IMR-90 (cell line): ENCODE results near the gene IFT74. TPM values are rescaled to one million over a fixed set of nuclear protein-coding genes. Genes with fewer than 3 reads are reported as not detected.

ENCODE experiments used
- ATAC-seq: fragments of 200-7000 bp; cut with Tn5 transposase; 2 replicates; pipeline ENCODE4 v1.9.1; 2020; ENCODE audit warnings: low read depth, mild to moderate bottlenecking, moderate library complexity
- BruUV-seq: library from RNA; stranded (reverse); fragments of 400-500 nt; replicated peaks from 2 replicates; lab custom pipeline; 2021; lab: Mats Ljungman, UMichigan
- CTCF ChIA-PET: fragments of 300-600 bp; formaldehyde crosslinking; extraction: SDS; loops from one replicate; lab custom pipeline; 2021; ENCODE audit warnings: antibody characterized with exemption; lab: Yijun Ruan, JAX
- POLR2A ChIA-PET: fragments of 300-600 bp; sonication (Branson Sonifier 250); formaldehyde crosslinking; loops from one replicate; lab custom pipeline; 2022; ENCODE audit warnings: antibody characterized with exemption; ENCODE audit not compliant: unreplicated experiment; lab: Charles Lee
- DNase-seq: peaks from one replicate; pipeline ENCODE4 v3.0.0; 2013
- H2AFZ ChIP-seq: replicated peaks from 2 replicates; pipeline ENCODE3; 2013; ENCODE audit warnings: low read length, mild to moderate bottlenecking; ENCODE audit not compliant: poor library complexity
- H2AK5ac ChIP-seq: 2 replicates; pipeline ENCODE4 v1.6.1; 2013; ENCODE audit warnings: low read depth, low read length, inconsistent platforms
- H2AK9ac ChIP-seq: replicated peaks from 2 replicates; pipeline ENCODE3; 2013; ENCODE audit warnings: mild to moderate bottlenecking, low read depth, low read length, moderate library complexity; ENCODE audit not compliant: poor library complexity
- H2BK120ac ChIP-seq: 2 replicates; pipeline ENCODE4 v1.6.1; 2013; ENCODE audit warnings: low read depth, low read length, inconsistent platforms
- H2BK15ac ChIP-seq: 3 replicates; pipeline ENCODE4 v1.6.1; 2013; ENCODE audit warnings: low read depth, low read length, inconsistent platforms
- H2BK20ac ChIP-seq: 2 replicates; pipeline ENCODE4 v1.6.1; 2013; ENCODE audit warnings: low read depth, mild to moderate bottlenecking, inconsistent platforms, low read length, moderate library complexity
- H2BK5ac ChIP-seq: 2 replicates; pipeline ENCODE4 v1.6.1; 2013; ENCODE audit warnings: mild to moderate bottlenecking, low read depth, low read length, inconsistent platforms; ENCODE audit not compliant: poor library complexity, severe bottlenecking
- H3K14ac ChIP-seq: replicated peaks from 2 replicates; pipeline ENCODE4 v1.6.1; 2013; ENCODE audit warnings: low read depth, low read length, inconsistent platforms
- H3K18ac ChIP-seq: 2 replicates; pipeline ENCODE4 v1.6.1; 2013; ENCODE audit warnings: low read depth, low read length, control low read depth
- H3K23ac ChIP-seq: 2 replicates; pipeline ENCODE4 v1.6.1; 2013; ENCODE audit warnings: low read depth, low read length, inconsistent platforms
- H3K27ac ChIP-seq: 2 replicates; pipeline ENCODE4 v1.5.1; 2013; ENCODE audit warnings: mild to moderate bottlenecking, control low read depth, low read length; ENCODE audit not compliant: insufficient read depth
- H3K27me3 ChIP-seq: 2 replicates; pipeline ENCODE4 v1.6.1; 2013; ENCODE audit warnings: low read length; ENCODE audit not compliant: control insufficient read depth, insufficient read depth
- H3K36me3 ChIP-seq: 2 replicates; pipeline ENCODE4 v1.6.1; 2013; ENCODE audit warnings: low read length, mixed read lengths; ENCODE audit not compliant: control insufficient read depth, insufficient read depth
- H3K4ac ChIP-seq: 2 replicates; pipeline ENCODE4 v1.6.1; 2013; ENCODE audit warnings: low read depth, low read length, inconsistent platforms
- H3K4me1 ChIP-seq: 2 replicates; pipeline ENCODE4 v1.6.1; 2013; ENCODE audit warnings: low read length, mixed read lengths; ENCODE audit not compliant: control insufficient read depth, insufficient read depth
- H3K4me2 ChIP-seq: 2 replicates; pipeline ENCODE4 v1.6.1; 2013; ENCODE audit warnings: low read depth, mild to moderate bottlenecking, control low read depth, low read length, moderate library complexity
- H3K4me3 ChIP-seq: 2 replicates; pipeline ENCODE4 v1.5.1; 2013; ENCODE audit warnings: low read depth, mild to moderate bottlenecking, control low read depth, low read length, moderate library complexity; ENCODE audit not compliant: insufficient read depth
- H3K56ac ChIP-seq: 2 replicates; pipeline ENCODE4 v1.6.1; 2013; ENCODE audit warnings: low read length, inconsistent platforms; ENCODE audit not compliant: insufficient read depth; ENCODE audit errors: extremely low read depth
- H3K79me1 ChIP-seq, 2 experiments: 2 replicates each; pipeline ENCODE4 v1.6.1; 2013; ENCODE audit warnings: low read length in 2 of 2, inconsistent platforms in 1 of 2, low read depth in 1 of 2
- H3K9ac ChIP-seq: 2 replicates; pipeline ENCODE4 v1.6.1; 2013; ENCODE audit warnings: low read depth, low read length, control low read depth
- H3K9me1 ChIP-seq: 2 replicates; pipeline ENCODE4 v1.6.1; 2013; ENCODE audit warnings: low read length, inconsistent platforms; ENCODE audit not compliant: insufficient read depth
- H3K9me3 ChIP-seq: 2 replicates; pipeline ENCODE4 v1.6.1; 2013; ENCODE audit warnings: low read length; ENCODE audit not compliant: control insufficient read depth, insufficient read depth
- H4K20me1 ChIP-seq: 2 replicates; pipeline ENCODE4 v1.6.1; 2013; ENCODE audit warnings: low read length, inconsistent platforms; ENCODE audit not compliant: insufficient read depth
- H4K5ac ChIP-seq: 2 replicates; pipeline ENCODE4 v1.6.1; 2013; ENCODE audit warnings: mild to moderate bottlenecking, low read depth, low read length, control low read depth
- H4K8ac ChIP-seq, 2 experiments: 2 replicates each; pipeline ENCODE4 v1.6.1; 2013; ENCODE audit warnings: low read depth in 2 of 2, low read length in 2 of 2, control low read depth in 1 of 2, inconsistent platforms in 1 of 2
- H4K91ac ChIP-seq: 2 replicates; pipeline ENCODE4 v1.6.1; 2013; ENCODE audit warnings: low read depth, low read length, inconsistent platforms; ENCODE audit not compliant: insufficient read depth
- BHLHE40 ChIP-seq: fragments of 150-350 bp; IDR thresholded peaks from 2 replicates; pipeline ENCODE4 v1.6.1; 2016; ENCODE audit warnings: mild to moderate bottlenecking, low read depth, low read length
- CEBPB ChIP-seq: IDR thresholded peaks from 2 replicates; pipeline ENCODE4 v1.6.1; 2012; ENCODE audit warnings: low read depth, low read length, improper control_type of control experiment
- CHD1 ChIP-seq: IDR thresholded peaks from 2 replicates; pipeline ENCODE4 v1.6.1; 2012; ENCODE audit warnings: low read depth, low read length, improper control_type of control experiment
- CTCF ChIP-seq: conservative IDR thresholded peaks from 2 replicates; pipeline ENCODE4 v1.5.1; 2012; ENCODE audit warnings: mild to moderate bottlenecking, low read depth, low read length, improper control_type of control experiment
- ELK1 ChIP-seq: fragments of 150-350 bp; IDR thresholded peaks from 2 replicates; pipeline ENCODE4 v1.6.1; 2016; ENCODE audit warnings: low read depth, mild to moderate bottlenecking, low read length, moderate library complexity, borderline replicate concordance
- FOS ChIP-seq: fragments of 150-350 bp; IDR thresholded peaks from 2 replicates; pipeline ENCODE4 v1.6.1; 2016; ENCODE audit warnings: low read depth, low read length
- MAFK ChIP-seq: IDR thresholded peaks from 2 replicates; pipeline ENCODE4 v1.6.1; 2012; ENCODE audit warnings: low read depth, low read length, improper control_type of control experiment
- MAZ ChIP-seq: IDR thresholded peaks from 2 replicates; pipeline ENCODE4 v1.6.1; 2012; ENCODE audit warnings: low read depth, mild to moderate bottlenecking, low read length, improper control_type of control experiment, moderate library complexity, borderline replicate concordance
- MXI1 ChIP-seq: IDR thresholded peaks from 2 replicates; pipeline ENCODE4 v1.6.1; 2012; ENCODE audit warnings: low read depth, mild to moderate bottlenecking, low read length, moderate library complexity, borderline replicate concordance
- NFE2L2 ChIP-seq: fragments of 150-350 bp; IDR thresholded peaks from 2 replicates; pipeline ENCODE4 v1.6.1; 2016; ENCODE audit warnings: low read depth, mild to moderate bottlenecking, low read length
- POLR2A ChIP-seq: IDR thresholded peaks from 2 replicates; pipeline ENCODE4 v1.6.1; 2012; ENCODE audit warnings: mild to moderate bottlenecking, low read depth, low read length
- RAD21 ChIP-seq: IDR thresholded peaks from 2 replicates; pipeline ENCODE4 v1.6.1; 2012; ENCODE audit warnings: low read length, improper control_type of control experiment
- RCOR1 ChIP-seq: IDR thresholded peaks from 2 replicates; pipeline ENCODE4 v1.6.1; 2012; ENCODE audit warnings: mild to moderate bottlenecking, low read length, improper control_type of control experiment; ENCODE audit not compliant: insufficient replicate concordance
- RFX5 ChIP-seq: IDR thresholded peaks from 2 replicates; pipeline ENCODE4 v1.8.0; 2012; ENCODE audit warnings: low read depth, mild to moderate bottlenecking, low read length, moderate library complexity
- SMC3 ChIP-seq: fragments of 150-350 bp; IDR thresholded peaks from 2 replicates; pipeline ENCODE4 v1.6.1; 2016; ENCODE audit warnings: low read depth, mild to moderate bottlenecking, antibody characterized with exemption, low read length, moderate library complexity
- USF2 ChIP-seq: fragments of 150-350 bp; IDR thresholded peaks from 2 replicates; pipeline ENCODE4 v1.6.1; 2017; ENCODE audit warnings: mild to moderate bottlenecking, antibody characterized with exemption, low read length, low read depth
- WGBS, 2 experiments: methylation state at CpG; one replicate each; pipeline versions ENCODE4 v1.1.5 to v1.1.7; 2013; ENCODE audit warnings: missing lambda C conversion rate in 2 of 2; ENCODE audit not compliant: insufficient read length in 1 of 2; ENCODE audit errors: extremely low coverage in 2 of 2; 5-methylcytosine and 5-hydroxymethylcytosine counted together
- dilution Hi-C: fragments of 300-500 bp; cut with HindIII; formaldehyde crosslinking; loops from one replicate; pipeline ENCODE4 v1.14.3; 2018; ENCODE audit warnings: low sequenced_read_pairs; ENCODE audit not compliant: unreplicated experiment
- in situ Hi-C: fragments of 300-500 bp; cut with MboI; formaldehyde crosslinking; loops from 3 replicates; pipeline ENCODE4 v1.14.3; 2019; ENCODE audit warnings: low sequenced_read_pairs, inconsistent platforms, mixed read lengths
- intact Hi-C: fragments of 100-400 bp; cut with micrococcal nuclease; formaldehyde crosslinking; loops from 2 replicates; pipeline ENCODE4 v1.10.0; 2022
- polyA plus RNA-seq, 3 experiments: library from polyadenylated mRNA; depleted of rRNA; stranded (reverse); fragments of >200 nt; gene quantifications; 2 replicates each; pipeline ENCODE4 v1.2.3, GENCODE V29; 2012; ENCODE audit warnings: low replicate concordance in 1 of 3
- total RNA-seq: library from RNA; depleted of rRNA; stranded (reverse); fragments of >200 nt; gene quantifications from 2 replicates; pipeline ENCODE4 v1.2.3, GENCODE V29; 2012

Gene IFT74
- total and polyA plus RNA-seq, 2 of the 4 experiments (the other 2 are of a cell fraction): 4.6 to 12.2 TPM

- H3K4me1 ChIP-seq: peaks cover 2% of the 10 kb centered on the region; the same call in 1 of the 2 replicates
- ATAC-seq: no peak
- no peak overlapping the region for H2AFZ ChIP-seq
- POLR2A ChIA-PET: no interaction called here
- H4K91ac ChIP-seq: no peak overlapping the region
- H3K27me3 ChIP-seq: no peaks in the 10 kb centered on the region
- H2AK5ac ChIP-seq: no peak overlapping the region
- peaks cover 4% of the 10 kb centered on the region for H3K36me3 ChIP-seq
- DNase-seq: no peak
- no peak overlapping the region for H3K18ac ChIP-seq
- H4K20me1 ChIP-seq: peaks cover 18% of the 10 kb centered on the region
- H3K27ac ChIP-seq: peak overlapping the region; percentile 41; the same call in 1 of the 2 replicates
- H2BK15ac ChIP-seq: no peak overlapping the region
- in situ Hi-C loops: no loop called here
- H3K9me3 ChIP-seq: no peaks in the 10 kb centered on the region
- CTCF ChIA-PET: interaction anchor here (1.0 kb wide), 1 partner anchor 9 kb away, joined by 3 read pairs; no protein-coding TSS in a partner anchor
- H3K79me1 ChIP-seq: peaks cover 3 to 27% of the 10 kb centered on the region in 2 experiments; a peak in 3 of 4 replicates
- no peak overlapping the region for H3K56ac ChIP-seq
- no peak overlapping the region for H3K4ac ChIP-seq
- H2BK20ac ChIP-seq: no peak overlapping the region
- WGBS, 2 experiments: 60% methylated on average over 1 of the region's 2 CpGs; no CpG with 5 or more reads in 1 of the 2 experiments
- dilution Hi-C loops: no loop called here
- H3K9me1 ChIP-seq: no peaks in the 10 kb centered on the region
- H2BK120ac ChIP-seq: no peak overlapping the region
- H2AK9ac ChIP-seq: no peak overlapping the region
- no TSS peak for BruUV-seq
- no peak overlapping the region for H3K14ac ChIP-seq
- H4K8ac ChIP-seq: peak overlapping the region in 1 of 2 experiments; percentile 8; a peak in 1 of 4 replicates
- H3K23ac ChIP-seq: peak overlapping the region; percentile 11; the same call in 1 of the 2 replicates
- H3K4me3 ChIP-seq: peak overlapping the region; percentile 80
- H3K4me2 ChIP-seq: peak overlapping the region; percentile 97
- TF ChIP-seq SMC3 (no peak), MXI1 (no peak), MAZ (no peak), RAD21 (no peak), BHLHE40 (no peak), RCOR1 (no peak), CEBPB (no peak), ELK1 (no peak), RFX5 (no peak), POLR2A (no peak), MAFK (no peak), CTCF (no peak), CHD1 (no peak), USF2 (no peak), NFE2L2 (no peak), FOS (no peak)
- intact Hi-C loops: loop anchor here (10.0 kb wide), 3 partner anchors 139 to 239 kb away; no protein-coding TSS in a partner anchor
- H3K9ac ChIP-seq: peak overlapping the region; percentile 99
- H2BK5ac ChIP-seq: no peak overlapping the region
- no peak overlapping the region for H4K5ac ChIP-seq
Observed at GRCh38 chr9:26945591-26945990, 10.6 kb upstream of the IFT74 start.
